ENCODE results near the gene OR5B17. TPM values are rescaled to one million over a fixed set of nuclear protein-coding genes. Genes with fewer than 3 reads are reported as not detected.
"Not testable (repeated sequence)": the region's sequence is repeated elsewhere in the genome, so short reads cannot be mapped to it uniquely, and the experiment has no call there.

OR5B17 gene
- not detected for total RNA-seq

DNA sequence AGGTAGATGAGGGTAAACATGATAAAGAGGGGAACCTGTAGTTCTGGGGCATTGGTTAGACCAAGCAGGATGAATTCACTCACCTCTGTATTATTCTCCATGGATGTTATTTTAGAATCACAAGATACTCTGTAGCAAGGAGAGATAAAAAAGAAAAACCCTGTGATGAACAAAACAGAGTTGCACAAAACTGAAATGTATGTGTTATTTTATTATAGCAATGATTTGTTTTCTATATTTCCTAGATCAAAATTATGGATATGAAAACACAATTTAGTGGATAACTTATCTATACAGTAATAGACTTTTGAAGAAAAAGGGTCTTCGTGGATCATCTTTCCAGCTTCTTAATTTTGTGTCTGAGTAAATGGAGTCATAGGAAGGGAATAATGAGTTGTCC, at the start of gene OR5B17:
TSS of gene OR5B17 (minus strand) at position 101 of the 400 bp plus-strand sequence. CDS start at position 101, 0 bp downstream.
- ATAC-seq (no peak), DNase-seq (ENCODE audit: low spot score) (no peak)

DNA sequence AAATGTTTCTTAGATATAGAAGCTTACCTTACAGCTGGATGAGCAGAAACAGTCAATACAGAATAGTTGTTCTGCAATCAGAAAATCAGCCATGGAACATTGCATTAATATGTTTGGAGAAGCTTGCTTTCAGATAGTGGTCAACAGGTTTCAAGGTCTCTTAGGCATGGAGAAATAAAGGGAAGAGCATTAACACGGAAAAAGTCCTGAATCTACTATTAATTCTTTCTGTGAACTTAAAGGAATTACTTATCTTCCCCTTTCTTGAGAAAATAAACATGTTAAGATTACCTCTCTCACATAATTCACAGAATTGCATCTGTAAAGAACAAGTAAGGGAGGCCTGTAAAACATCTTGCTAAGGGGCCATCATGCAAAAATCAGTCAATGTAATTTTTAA, 47.9 kb upstream of the OR5B17 start, which contains the start of gene OR5B3:
TSS of gene OR5B3 (minus strand) at position 101 of the 400 bp plus-strand sequence. CDS start 3,465 bp downstream, outside the sequence.
- ATAC-seq: no peak
- no peak for DNase-seq (ENCODE audit: low spot score)

DNA sequence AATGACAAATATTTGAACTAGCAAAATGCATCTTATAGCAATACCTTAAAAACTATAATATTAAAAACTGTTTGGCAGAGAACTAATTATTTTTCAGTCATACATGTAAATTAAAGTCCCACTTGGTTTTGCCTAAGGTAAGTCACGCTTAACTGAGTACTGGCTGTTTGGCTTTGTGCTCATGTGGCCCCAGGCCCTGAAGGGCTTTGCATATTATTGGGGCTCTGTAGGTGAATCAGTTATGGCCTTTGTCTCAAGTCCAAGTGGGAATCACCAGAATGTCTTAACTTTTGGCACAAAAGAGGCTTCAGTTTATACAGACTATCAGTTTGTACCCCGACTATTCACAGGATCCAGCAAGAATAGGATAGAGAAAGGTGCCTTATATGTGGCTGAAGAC, 40.8 kb upstream of the OR5B17 start:
- ATAC-seq; DNase-seq (ENCODE audit: low spot score): not testable (repeated sequence)

DNA sequence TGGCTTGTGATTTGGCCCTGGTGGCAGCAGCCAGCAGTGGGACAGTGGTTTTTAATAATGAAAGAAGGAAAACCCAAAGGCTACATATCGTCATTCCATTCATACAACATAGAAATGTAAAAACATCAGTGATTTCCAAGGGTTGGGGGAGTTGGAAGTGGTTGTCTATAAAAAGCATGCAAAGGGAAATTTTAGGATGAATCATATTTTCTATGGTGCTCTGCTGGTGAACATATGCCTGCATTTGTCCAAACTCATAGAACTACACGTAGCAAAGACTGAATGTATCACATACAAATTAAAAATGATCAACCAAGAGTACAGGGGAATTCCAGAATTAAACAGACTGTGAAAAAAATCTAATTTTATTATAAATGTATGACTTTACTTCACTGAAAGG, 36.7 kb upstream of the OR5B17 start:
- DNase-seq (ENCODE audit: low spot score) (no peak), ATAC-seq (no peak)

DNA sequence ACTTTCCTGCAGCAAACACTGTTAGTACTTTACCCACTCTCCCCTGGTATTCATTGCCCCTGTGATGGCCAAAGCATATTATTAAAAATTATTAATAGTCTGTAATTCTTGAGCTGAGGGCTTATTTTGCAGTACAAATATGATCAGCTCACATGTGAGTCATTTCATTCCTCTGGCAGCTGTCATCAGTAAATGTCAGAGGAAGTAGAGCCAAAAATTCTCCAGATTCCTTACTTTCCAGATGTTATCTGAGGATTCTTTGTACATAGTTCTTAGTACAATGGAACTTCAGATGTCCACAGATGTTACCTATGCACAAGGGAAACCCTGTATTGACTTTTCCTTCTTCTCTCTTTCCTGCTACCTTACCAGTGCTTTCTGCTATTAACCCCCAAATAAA, 35.3 kb upstream of the OR5B17 start:
- DNase-seq (ENCODE audit: low spot score) (no peak), ATAC-seq (no peak)

DNA sequence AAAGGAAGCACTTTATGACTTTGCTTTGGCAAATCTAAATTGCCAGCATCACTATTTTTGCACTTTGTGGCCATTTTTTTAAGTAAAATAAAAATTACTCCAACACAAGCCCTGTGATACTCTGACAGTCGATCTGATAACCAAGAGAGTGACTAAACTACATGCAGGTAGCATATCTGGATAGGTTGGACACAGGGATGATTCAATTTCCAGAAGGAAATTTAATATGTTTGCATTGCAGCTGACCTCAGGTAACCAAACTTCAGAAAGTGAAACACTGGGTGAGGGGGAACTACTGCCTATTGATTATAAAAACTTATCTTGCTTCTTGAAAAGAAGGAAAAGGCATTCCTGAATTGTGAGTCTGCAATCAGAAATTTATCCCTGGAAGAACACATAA, 33.9 kb upstream of the OR5B17 start:
- ATAC-seq: no peak
- DNase-seq (ENCODE audit: low spot score): no peak

DNA sequence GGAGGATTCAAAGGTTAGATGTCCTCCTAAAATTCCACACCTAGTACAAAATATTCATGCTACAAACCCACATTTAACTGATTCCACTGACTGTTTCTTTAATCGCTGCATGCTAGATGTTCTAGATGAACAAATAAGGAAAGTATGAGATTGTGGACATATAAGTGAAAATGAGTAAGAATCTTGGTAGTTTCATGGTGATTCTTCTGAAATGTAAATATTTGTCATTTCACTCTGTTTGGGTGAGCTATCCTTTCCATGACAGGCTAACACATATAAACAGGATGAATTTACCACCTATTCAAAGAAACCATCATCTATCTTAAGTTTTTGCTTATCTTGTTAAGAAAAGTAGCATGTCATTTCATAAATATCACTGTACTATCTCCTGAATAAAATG, 33.0 kb upstream of the OR5B17 start:
- no peak for ATAC-seq
- DNase-seq (ENCODE audit: low spot score): no peak

DNA sequence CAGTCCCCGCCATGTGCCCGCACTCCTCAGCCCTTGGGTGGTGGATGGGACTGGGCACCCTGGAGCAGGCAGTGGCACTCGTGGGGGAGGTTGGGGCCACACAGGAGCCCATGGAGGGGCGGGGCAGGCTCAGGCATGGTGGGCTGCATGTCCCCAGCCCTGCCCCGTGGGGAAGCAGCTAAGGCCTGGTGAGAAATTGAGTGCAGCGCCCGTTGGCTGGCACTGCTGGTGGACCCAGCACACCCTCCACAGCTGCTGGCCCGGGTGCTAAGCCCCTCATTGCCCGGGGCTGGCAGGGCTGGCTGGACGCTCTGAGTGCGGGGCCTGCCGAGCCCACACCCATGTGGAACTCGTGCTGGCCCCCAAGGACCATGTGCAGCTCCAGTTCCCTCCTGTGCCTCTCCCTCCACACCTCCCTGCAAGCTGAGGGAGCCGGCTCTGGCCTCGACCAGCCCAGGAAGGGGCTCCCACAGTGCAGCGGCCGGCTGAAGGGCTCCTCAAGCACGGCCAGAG, 31.7 kb upstream of the OR5B17 start:
- DNase-seq (ENCODE audit: low spot score) (no peak), ATAC-seq (no peak)

DNA sequence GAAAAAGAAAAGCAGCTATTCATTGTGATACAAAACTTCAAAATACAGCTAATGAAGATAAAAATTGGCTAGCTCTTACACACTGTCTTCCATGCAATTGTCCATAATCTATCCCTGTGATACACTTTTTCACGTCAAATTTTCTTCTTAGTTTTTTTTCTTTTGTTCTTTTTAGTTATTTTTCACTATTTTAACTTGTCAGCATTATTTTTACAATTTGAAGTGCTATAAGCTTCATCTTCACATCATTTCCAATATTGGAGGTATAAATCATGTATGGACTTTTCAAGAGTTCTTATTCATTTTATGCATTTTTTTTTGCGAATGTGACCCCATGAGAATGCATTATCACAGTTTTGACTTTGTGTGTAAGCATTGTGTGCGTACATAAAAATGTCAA, 4.1 kb downstream of the OR5B17 start:
- no peak for DNase-seq (ENCODE audit: low spot score)
- ATAC-seq: no peak

DNA sequence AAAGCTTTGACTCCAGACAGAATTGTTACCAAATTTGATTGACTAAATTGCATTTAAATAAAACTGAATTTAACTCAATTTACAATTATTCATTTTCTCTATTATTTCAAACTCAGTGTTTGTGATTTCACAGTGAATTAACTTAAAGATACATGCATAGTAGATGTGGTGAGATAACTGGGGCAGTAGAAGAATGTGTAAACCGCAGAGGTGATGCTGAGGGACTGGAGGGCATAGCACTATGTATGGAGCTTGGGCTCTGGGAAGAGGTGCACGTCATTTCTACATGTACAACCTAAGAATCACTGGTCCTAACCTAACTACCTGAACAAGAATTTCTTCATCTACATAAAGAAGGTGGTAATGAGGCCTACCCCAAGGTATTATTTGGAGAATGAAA, 13.7 kb downstream of the OR5B17 start:
- DNase-seq (ENCODE audit: low spot score) (no peak), ATAC-seq (no peak)

DNA sequence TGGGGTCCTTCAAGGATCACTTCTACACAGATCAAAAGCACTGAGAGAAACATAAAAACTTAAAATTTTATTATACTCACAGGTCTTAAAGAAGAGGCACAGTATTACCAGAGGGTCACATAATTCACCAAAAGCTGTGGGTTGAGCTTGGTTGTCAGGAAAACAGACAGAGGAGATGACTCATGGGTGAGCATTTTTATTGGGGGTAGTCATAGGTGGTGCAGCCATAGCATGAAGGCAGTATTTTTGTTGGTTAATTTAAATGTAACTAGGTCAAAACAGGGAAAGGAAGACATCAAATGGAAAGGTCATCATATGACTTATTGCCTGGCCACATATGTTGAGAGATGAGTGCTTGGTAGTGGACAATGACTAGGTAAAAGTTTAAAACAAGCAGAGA, 24.2 kb downstream of the OR5B17 start:
- ATAC-seq: no peak

DNA sequence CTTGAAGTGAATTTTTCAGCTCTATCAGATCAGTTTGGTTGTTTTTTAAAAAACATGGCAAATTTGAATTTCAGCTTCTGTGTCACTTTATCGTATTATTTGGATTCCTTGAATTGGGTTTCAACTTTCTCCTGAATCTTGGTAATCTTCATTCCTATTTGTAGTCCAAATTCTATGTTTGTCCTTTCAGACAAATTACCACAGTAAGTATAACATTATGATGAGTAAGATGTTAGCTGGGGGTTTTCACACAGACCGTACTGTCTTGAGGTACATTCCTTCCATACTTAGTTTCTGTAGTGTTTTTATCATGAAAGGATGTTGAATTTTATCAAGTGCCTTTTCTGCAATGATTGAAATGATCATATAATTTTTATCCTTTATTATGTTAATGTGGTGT, 28.0 kb downstream of the OR5B17 start:
- DNase-seq (ENCODE audit: low spot score): no peak
- ATAC-seq: no peak

More for the DNA sequence above, 24.2 kb downstream of the OR5B17 start:
- no peak for DNase-seq (ENCODE audit: low spot score)

DNA sequence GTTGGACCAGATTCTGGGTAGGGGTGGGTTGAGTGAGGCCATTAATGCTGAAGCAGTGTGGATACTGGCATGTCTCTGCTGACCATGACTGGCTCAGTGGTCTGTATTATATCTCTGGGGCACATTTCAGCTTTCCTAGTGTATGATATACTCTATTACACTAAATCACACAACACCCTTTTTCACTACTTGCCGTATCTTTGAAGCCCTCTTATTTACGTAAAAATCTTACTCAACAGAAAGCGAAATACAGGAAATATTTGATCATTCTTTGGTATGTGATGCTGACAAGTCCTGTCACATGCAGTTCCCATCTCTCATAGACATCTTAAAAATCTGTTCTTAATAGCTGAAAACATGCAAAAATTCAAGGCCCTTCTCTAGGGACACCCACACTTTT, 40.3 kb downstream of the OR5B17 start:
- DNase-seq (ENCODE audit: low spot score): no peak

DNA sequence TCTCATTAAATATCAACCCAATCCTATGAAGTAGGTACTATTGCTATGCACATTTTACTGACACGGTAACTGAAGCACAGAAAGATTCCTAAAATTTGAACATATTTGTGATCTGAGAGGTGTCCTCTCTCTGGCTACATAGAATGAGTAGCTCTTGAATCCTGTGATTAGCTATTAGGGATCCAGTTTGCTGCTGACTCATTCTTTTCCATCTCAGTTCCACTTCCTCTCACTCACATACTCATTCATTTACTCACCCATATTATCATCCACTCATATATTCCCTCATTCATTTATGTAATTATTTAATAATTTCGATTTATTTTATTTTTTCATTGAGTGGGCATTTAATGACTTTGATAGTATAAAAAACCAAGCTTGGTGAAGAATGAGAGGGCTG, 42.7 kb downstream of the OR5B17 start:
- DNase-seq (ENCODE audit: low spot score) (no peak), ATAC-seq (no peak)

More for the DNA sequence above, 40.3 kb downstream of the OR5B17 start:
- no peak for ATAC-seq

Other genes starting within 250 kb of the OR5B17 start
- not detected for gene OR9I1, start 233.5 kb downstream of the OR5B17 start, total RNA-seq
- gene OR9Q2, start 170.0 kb downstream of the OR5B17 start, total RNA-seq: not detected
- gene OR1S2, start 154.9 kb downstream of the OR5B17 start, total RNA-seq: not detected
- not detected for gene OR1S1, start 146.3 kb downstream of the OR5B17 start, total RNA-seq
- not detected for gene OR10Q1, start 130.2 kb downstream of the OR5B17 start, total RNA-seq
- gene OR10W1, start 90.8 kb downstream of the OR5B17 start, total RNA-seq: not detected
- not detected for gene OR5B3, start 47.8 kb upstream of the OR5B17 start, total RNA-seq
- gene OR5B2, start 69.1 kb upstream of the OR5B17 start, total RNA-seq: not detected
- gene OR5B12, start 83.2 kb upstream of the OR5B17 start, total RNA-seq: not detected
- gene OR5B21, start 149.0 kb upstream of the OR5B17 start, total RNA-seq: not detected
- 3.4 TPM for gene LPXN, start 216.8 kb upstream of the OR5B17 start, total RNA-seq
- 19.3 TPM for gene ZFP91, start 220.0 kb upstream of the OR5B17 start, total RNA-seq